ENCODE results near the gene HOXC13. TPM values are rescaled to one million over a fixed set of nuclear protein-coding genes. Genes with fewer than 3 reads are reported as not detected.

Gene HOXC13
- total RNA-seq, 4 donors from 2014 or later, result not detected

GRCh38 chr12:53948650-53949593 is 10.3 kb downstream of the HOXC13 start:
- H3K4me3 ChIP-seq, result no peak overlapping the region

GRCh38 chr12:53949631-53950436 is 11.2 kb downstream of the HOXC13 start:
- H3K4me1 ChIP-seq, result peaks cover 0 to 3% (median 0%) of the 10 kb centered on the region in 4 donors
- H3K9me3 ChIP-seq, result peaks cover 0 to 10% (median 0%) of the 10 kb centered on the region in 4 donors
- H3K36me3 ChIP-seq, result no peaks in the 10 kb centered on the region
- H3K27me3 ChIP-seq, result peaks cover 0 to 64% of the 10 kb centered on the region in 2 donors
- no peak overlapping the region for H3K4me3 ChIP-seq
- DNase-seq, result no peak
- H3K27ac ChIP-seq, result no peak overlapping the region
- TF ChIP-seq CTCF (IDR thresholded peaks at IDR 0.05) (no peak), POLR2A (IDR thresholded peaks at IDR 0.05) (no peak)

More at GRCh38 chr12:53948650-53949593, 10.3 kb downstream of the HOXC13 start:
- Histone ChIP-seq H3K4me1 (no peaks in the 10 kb centered on the region), H3K27ac (no peak overlapping the region), H3K9me3 (peaks cover 0 to 10% (median 0%) of the 10 kb centered on the region in 4 donors), H3K36me3 (no peaks in the 10 kb centered on the region), H3K27me3 (peaks cover 0 to 63% of the 10 kb centered on the region in 2 donors)
- no peak for DNase-seq
- TF ChIP-seq POLR2A (IDR thresholded peaks at IDR 0.05) (no peak), CTCF (IDR thresholded peaks at IDR 0.05) (no peak)

- H3K4me3 ChIP-seq, result no peak overlapping the region
- H3K4me1 ChIP-seq, result peaks cover 0 to 7% (median 0%) of the 10 kb centered on the region in 4 donors
- peaks cover 0 to 10% (median 0%) of the 10 kb centered on the region in 4 donors for H3K9me3 ChIP-seq
- DNase-seq, result no peak
- H3K27me3 ChIP-seq, result peaks cover 0 to 64% of the 10 kb centered on the region in 2 donors
- TF ChIP-seq CTCF (IDR thresholded peaks at IDR 0.05) (no peak), POLR2A (IDR thresholded peaks at IDR 0.05) (no peak)
- H3K27ac ChIP-seq, result no peak overlapping the region
- H3K36me3 ChIP-seq, result no peaks in the 10 kb centered on the region
Measured at GRCh38 chr12:53950437-53950773, 11.8 kb downstream of the HOXC13 start.

- no peak for DNase-seq
- no peaks in the 10 kb centered on the region for H3K36me3 ChIP-seq
Measured at GRCh38 chr12:53950789-53951576, 12.4 kb downstream of the HOXC13 start.

More at GRCh38 chr12:53950789-53951576, 12.4 kb downstream of the HOXC13 start:
- no peak overlapping the region for H3K27ac ChIP-seq
- peaks cover 0 to 69% of the 10 kb centered on the region in 2 donors for H3K27me3 ChIP-seq
- H3K4me1 ChIP-seq, result peaks cover 0 to 8% (median 0%) of the 10 kb centered on the region in 4 donors
- peaks cover 0 to 10% (median 0%) of the 10 kb centered on the region in 4 donors for H3K9me3 ChIP-seq
- TF ChIP-seq POLR2A (IDR thresholded peaks at IDR 0.05) (no peak), CTCF (IDR thresholded peaks at IDR 0.05) (no peak)
- no peak overlapping the region for H3K4me3 ChIP-seq
